ENCODE results near the gene DCLK3. TPM values are rescaled to one million over a fixed set of nuclear protein-coding genes. Genes with fewer than 3 reads are reported as not detected.

Gene DCLK3
- total RNA-seq, 2 donors from 2014 or later, result 0.24 TPM; not detected in 1

GRCh38 chr3:36776436-36776835 lies 12.1 kb upstream of the DCLK3 start:
- no peak for DNase-seq (ENCODE audit: low spot score)
- intact Hi-C loops (cut with DNase I), result loop anchor here in 1 of 2 donors (10.0 kb wide), 1 partner anchor 1132 kb away; no protein-coding TSS in a partner anchor

GRCh38 chr3:36774052-36774451 lies 9.7 kb upstream of the DCLK3 start:
- no peak for DNase-seq (ENCODE audit: low spot score)
- intact Hi-C loops (cut with DNase I), result loop anchor here in 1 of 2 donors (10.0 kb wide), 1 partner anchor 1129 kb away; no protein-coding TSS in a partner anchor

- DNase-seq (ENCODE audit: low spot score), result no peak
- intact Hi-C loops (cut with DNase I), result loop anchor here in 1 of 2 donors (10.0 kb wide), 1 partner anchor 1127 kb away; no protein-coding TSS in a partner anchor
Observed at GRCh38 chr3:36771931-36772330, 7.6 kb upstream of the DCLK3 start.

- no peak for DNase-seq (ENCODE audit: low spot score)
- intact Hi-C loops (cut with DNase I), result loop anchor here in 1 of 2 donors (10.0 kb wide), 1 partner anchor 1125 kb away; no protein-coding TSS in a partner anchor
Observed at GRCh38 chr3:36769926-36770325, 5.6 kb upstream of the DCLK3 start.

GRCh38 chr3:36765104-36765503 lies 751 bp upstream of the DCLK3 start:
- no peak for DNase-seq (ENCODE audit: low spot score)
- intact Hi-C loops (cut with DNase I), result no loop called here

GRCh38 chr3:36764704-36765038 lies 318 bp upstream of the DCLK3 start:
- no peak for DNase-seq (ENCODE audit: low spot score)
- intact Hi-C loops (cut with DNase I), result loop anchor here in 1 of 2 donors (5.0 kb wide), 1 partner anchor 1732 kb away; no protein-coding TSS in a partner anchor

- intact Hi-C loops (cut with DNase I), result loop anchor here in 1 of 2 donors (5.0 kb wide), 1 partner anchor 1731 kb away; no protein-coding TSS in a partner anchor
- no peak for DNase-seq (ENCODE audit: low spot score)
Observed at GRCh38 chr3:36762918-36763849, 1.2 kb downstream of the DCLK3 start.

- no peak for DNase-seq (ENCODE audit: low spot score)
- intact Hi-C loops (cut with DNase I), result loop anchor here in 1 of 2 donors (5.0 kb wide), 1 partner anchor 1729 kb away; no protein-coding TSS in a partner anchor
Observed at GRCh38 chr3:36761779-36762178, 2.6 kb downstream of the DCLK3 start.

GRCh38 chr3:36756269-36756668 lies 8.1 kb downstream of the DCLK3 start:
- intact Hi-C loops (cut with DNase I), result no loop called here
- DNase-seq (ENCODE audit: low spot score), result no peak

GRCh38 chr3:36751326-36751725 lies 13.0 kb downstream of the DCLK3 start:
- intact Hi-C loops (cut with DNase I), result no loop called here
- DNase-seq (ENCODE audit: low spot score), result no peak

GRCh38 chr3:36750737-36751136 lies 13.6 kb downstream of the DCLK3 start:
- intact Hi-C loops (cut with DNase I), result no loop called here

GRCh38 chr3:36744763-36745162 lies 19.6 kb downstream of the DCLK3 start:
- intact Hi-C loops (cut with DNase I), result no loop called here
- no peak for DNase-seq (ENCODE audit: low spot score)

More at GRCh38 chr3:36750737-36751136, 13.6 kb downstream of the DCLK3 start:
- DNase-seq (ENCODE audit: low spot score), result no peak

- intact Hi-C loops (cut with DNase I), result no loop called here
Observed at GRCh38 chr3:36743826-36744225, 20.5 kb downstream of the DCLK3 start.

GRCh38 chr3:36741285-36741684 lies 23.1 kb downstream of the DCLK3 start:
- intact Hi-C loops (cut with DNase I), result no loop called here
- DNase-seq (ENCODE audit: low spot score), result no peak

More at GRCh38 chr3:36743826-36744225, 20.5 kb downstream of the DCLK3 start:
- no peak for DNase-seq (ENCODE audit: low spot score)

GRCh38 chr3:36740787-36741186 lies 23.6 kb downstream of the DCLK3 start:
- intact Hi-C loops (cut with DNase I), result no loop called here
- DNase-seq (ENCODE audit: low spot score), result no peak

- DNase-seq (ENCODE audit: low spot score), result no peak
- intact Hi-C loops (cut with DNase I), result loop anchor here in 1 of 2 donors (10.0 kb wide), 1 partner anchor 216 kb away; no protein-coding TSS in a partner anchor
Observed at GRCh38 chr3:36738702-36739101, 25.7 kb downstream of the DCLK3 start.

- intact Hi-C loops (cut with DNase I), result loop anchor here in 1 of 2 donors (2.0 to 10.0 kb wide), 2 partner anchors 136 to 218 kb away; no protein-coding TSS in a partner anchor
Observed at GRCh38 chr3:36736301-36736700, 28.1 kb downstream of the DCLK3 start.

GRCh38 chr3:36734742-36735141 lies 29.6 kb downstream of the DCLK3 start:
- no peak for DNase-seq (ENCODE audit: low spot score)
- intact Hi-C loops (cut with DNase I), result loop anchor here in 1 of 2 donors (10.0 kb wide), 1 partner anchor 220 kb away; no protein-coding TSS in a partner anchor

More at GRCh38 chr3:36736301-36736700, 28.1 kb downstream of the DCLK3 start:
- DNase-seq (ENCODE audit: low spot score), result no peak

- intact Hi-C loops (cut with DNase I), result loop anchor here in 1 of 2 donors (10.0 kb wide), 1 partner anchor 221 kb away; no protein-coding TSS in a partner anchor
- no peak for DNase-seq (ENCODE audit: low spot score)
Observed at GRCh38 chr3:36733723-36734122, 30.6 kb downstream of the DCLK3 start.

- intact Hi-C loops (cut with DNase I), result loop anchor here in 1 of 2 donors (10.0 kb wide), 1 partner anchor 222 kb away; no protein-coding TSS in a partner anchor
Observed at GRCh38 chr3:36733162-36733696, 31.1 kb downstream of the DCLK3 start.

More at GRCh38 chr3:36733162-36733696, 31.1 kb downstream of the DCLK3 start:
- DNase-seq (ENCODE audit: low spot score), result no peak
